Muscle layer of colon (tissue), 2 donors: Measurements from ENCODE around the gene CDON.
A peak's percentile ranks its signal among the peaks of the same experiment; 100 is the strongest.

Source experiments
- H3K27ac ChIP-seq: one replicate; pipeline ENCODE4 v1.7.0; 2013; ENCODE audit warnings: low read depth, mild to moderate bottlenecking, low read length, moderate library complexity
- H3K27me3 ChIP-seq, 2 donors: one replicate each; pipeline ENCODE4 v1.7.0; 2013; ENCODE audit warnings: low read length in 2 of 2, mild to moderate bottlenecking in 2 of 2; ENCODE audit not compliant: insufficient read depth in 2 of 2, control insufficient read depth in 1 of 2
- H3K36me3 ChIP-seq: one replicate; pipeline ENCODE4 v1.7.0; 2013; ENCODE audit warnings: mild to moderate bottlenecking, low read length; ENCODE audit not compliant: insufficient read depth
- H3K4me1 ChIP-seq: one replicate; pipeline ENCODE4 v1.7.0; 2013; ENCODE audit warnings: mild to moderate bottlenecking, low read length; ENCODE audit not compliant: insufficient read depth
- H3K4me3 ChIP-seq, 2 donors: one replicate each; pipeline ENCODE4 v1.7.0; 2013; ENCODE audit warnings: low read length in 2 of 2, low read depth in 1 of 2, mild to moderate bottlenecking in 1 of 2, moderate library complexity in 1 of 2
- H3K9ac ChIP-seq: one replicate; pipeline ENCODE4 v1.7.0; 2013; ENCODE audit warnings: low read length
- H3K9me3 ChIP-seq: one replicate; pipeline ENCODE4 v1.7.0; 2013; ENCODE audit warnings: mild to moderate bottlenecking, low read length
- donor health status: abdominal sarcoma.
- donor health status: Adenocarcinoma of cecum.

Gene CDON

DNA sequence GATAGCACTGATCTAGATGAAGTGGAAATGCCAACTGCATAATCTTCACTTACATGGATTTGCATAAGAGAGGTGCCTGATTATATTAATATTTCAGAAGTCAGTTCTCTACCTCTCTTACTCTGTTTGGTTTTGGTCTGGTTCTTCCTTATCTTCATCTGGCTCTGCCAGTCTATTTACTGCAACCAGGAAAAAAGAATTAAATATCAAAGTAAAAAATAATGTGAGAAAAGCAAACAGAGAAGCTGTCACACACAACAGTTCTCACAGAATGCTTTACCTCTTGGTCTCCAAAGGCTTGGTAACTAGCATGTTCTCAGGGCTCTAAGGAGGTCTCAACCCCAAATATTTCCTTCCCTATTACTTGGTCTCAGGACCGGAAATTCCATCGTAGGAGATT lies 110.1 kb downstream of the CDON start:
- Histone ChIP-seq H3K27me3 (no peaks in the 10 kb centered on the region), H3K27ac (no peak overlapping the region), H3K9ac (no peak overlapping the region), H3K9me3 (no peaks in the 10 kb centered on the region), H3K4me1 (peaks cover 32% of the 10 kb centered on the region), H3K4me3 (no peak overlapping the region), H3K36me3 (peaks cover 6% of the 10 kb centered on the region)

GRCh38 chr11:125951731-125952130 lies 110.9 kb downstream of the CDON start:
- peaks cover 6% of the 10 kb centered on the region for H3K36me3 ChIP-seq
- H3K27ac ChIP-seq, result peak overlapping the region; percentile 54
- H3K4me3 ChIP-seq, result peak overlapping the region in 1 of 2 donors; percentile 3
- peaks cover 32% of the 10 kb centered on the region for H3K4me1 ChIP-seq
- no peak overlapping the region for H3K9ac ChIP-seq
- H3K27me3 ChIP-seq, result no peaks in the 10 kb centered on the region
- H3K9me3 ChIP-seq, result no peaks in the 10 kb centered on the region

DNA sequence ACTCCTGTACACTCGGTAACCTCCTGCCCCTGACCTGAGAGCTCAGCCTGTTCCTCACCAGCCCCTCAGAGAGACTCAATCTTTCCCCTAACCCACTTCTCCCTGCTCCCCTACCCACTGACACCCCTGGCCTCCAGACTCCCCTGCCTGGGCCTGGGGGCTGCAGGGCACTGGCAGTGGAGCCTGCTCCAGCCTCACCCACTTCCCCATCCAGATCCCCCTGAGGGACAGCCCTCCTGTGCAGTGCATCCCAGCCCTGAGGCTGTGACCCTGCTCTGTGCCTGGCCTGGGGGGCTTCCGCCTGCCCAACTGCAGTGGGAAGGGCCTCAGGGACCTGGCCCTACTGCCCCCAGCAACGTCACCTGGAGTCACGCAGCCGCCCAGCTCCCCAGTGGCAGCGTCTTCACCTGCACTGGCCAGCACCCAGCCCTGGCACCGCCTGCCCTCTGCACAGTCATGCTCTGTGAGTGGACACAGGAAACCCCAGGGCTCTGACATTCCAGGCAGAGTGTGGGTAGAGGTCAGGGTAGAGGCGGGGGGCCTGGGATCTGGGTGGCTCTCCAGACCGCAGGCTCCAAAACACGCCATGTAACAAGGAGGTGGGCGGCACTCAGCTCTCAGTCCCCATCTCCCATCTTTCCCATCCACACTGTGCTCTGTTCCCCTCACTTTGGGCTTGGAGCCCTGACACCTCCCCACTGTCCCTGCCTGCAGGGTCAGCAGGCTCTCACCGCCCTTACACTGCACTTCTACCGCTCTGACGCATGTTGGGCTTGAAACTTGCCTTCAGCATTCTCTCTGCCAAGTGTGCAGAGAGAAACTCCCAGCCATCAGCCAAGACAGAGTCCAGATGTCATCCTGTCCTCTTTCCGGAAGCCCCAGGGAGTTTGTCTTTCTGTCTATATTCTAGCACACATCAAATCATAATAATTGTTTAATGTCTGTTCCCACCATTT lies 111.7 kb downstream of the CDON start:
- no peaks in the 10 kb centered on the region for H3K9me3 ChIP-seq
- H3K27ac ChIP-seq, result peak overlapping the region; percentile 54
- H3K27me3 ChIP-seq, result no peaks in the 10 kb centered on the region

DNA sequence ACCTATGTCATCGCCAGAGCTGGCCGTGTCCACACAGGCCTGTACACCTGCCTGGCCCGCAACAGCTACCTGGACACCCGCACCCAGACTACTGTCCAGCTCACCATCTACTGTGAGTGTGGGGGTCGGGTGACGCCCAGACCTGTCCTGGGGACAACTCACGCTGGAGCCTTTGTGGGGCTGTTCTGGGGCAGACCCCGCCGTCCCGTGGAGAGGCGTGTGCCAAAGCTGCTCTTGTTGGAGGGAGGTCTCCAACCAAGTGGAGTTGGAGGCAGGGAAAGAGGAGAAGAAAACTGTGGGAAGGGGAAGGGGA lies 112.5 kb downstream of the CDON start:
- no peaks in the 10 kb centered on the region for H3K27me3 ChIP-seq
- H3K4me3 ChIP-seq, result no peak overlapping the region
- no peak overlapping the region for H3K9ac ChIP-seq
- no peaks in the 10 kb centered on the region for H3K36me3 ChIP-seq
- H3K27ac ChIP-seq, result no peak overlapping the region
- H3K9me3 ChIP-seq, result no peaks in the 10 kb centered on the region
- peaks cover 32% of the 10 kb centered on the region for H3K4me1 ChIP-seq

More for the DNA sequence above, 111.7 kb downstream of the CDON start:
- Histone ChIP-seq H3K9ac (no peak overlapping the region), H3K4me1 (peaks cover 32% of the 10 kb centered on the region), H3K4me3 (peak overlapping the region in 1 of 2 donors; percentile 3), H3K36me3 (peaks cover 4% of the 10 kb centered on the region)

GRCh38 chr11:125949271-125950177 lies 113.1 kb downstream of the CDON start:
- H3K36me3 ChIP-seq, result no peaks in the 10 kb centered on the region
- H3K27me3 ChIP-seq, result no peaks in the 10 kb centered on the region
- no peak overlapping the region for H3K4me3 ChIP-seq
- H3K4me1 ChIP-seq, result peaks cover 32% of the 10 kb centered on the region
- no peaks in the 10 kb centered on the region for H3K9me3 ChIP-seq
- no peak overlapping the region for H3K27ac ChIP-seq
- H3K9ac ChIP-seq, result no peak overlapping the region

- H3K27ac ChIP-seq, result no peak overlapping the region
- H3K9me3 ChIP-seq, result no peaks in the 10 kb centered on the region
- no peak overlapping the region for H3K4me3 ChIP-seq
- no peak overlapping the region for H3K9ac ChIP-seq
- H3K4me1 ChIP-seq, result peaks cover 30% of the 10 kb centered on the region
- H3K36me3 ChIP-seq, result no peaks in the 10 kb centered on the region
- no peaks in the 10 kb centered on the region for H3K27me3 ChIP-seq
Measured at GRCh38 chr11:125948278-125949051, 114.2 kb downstream of the CDON start.

DNA sequence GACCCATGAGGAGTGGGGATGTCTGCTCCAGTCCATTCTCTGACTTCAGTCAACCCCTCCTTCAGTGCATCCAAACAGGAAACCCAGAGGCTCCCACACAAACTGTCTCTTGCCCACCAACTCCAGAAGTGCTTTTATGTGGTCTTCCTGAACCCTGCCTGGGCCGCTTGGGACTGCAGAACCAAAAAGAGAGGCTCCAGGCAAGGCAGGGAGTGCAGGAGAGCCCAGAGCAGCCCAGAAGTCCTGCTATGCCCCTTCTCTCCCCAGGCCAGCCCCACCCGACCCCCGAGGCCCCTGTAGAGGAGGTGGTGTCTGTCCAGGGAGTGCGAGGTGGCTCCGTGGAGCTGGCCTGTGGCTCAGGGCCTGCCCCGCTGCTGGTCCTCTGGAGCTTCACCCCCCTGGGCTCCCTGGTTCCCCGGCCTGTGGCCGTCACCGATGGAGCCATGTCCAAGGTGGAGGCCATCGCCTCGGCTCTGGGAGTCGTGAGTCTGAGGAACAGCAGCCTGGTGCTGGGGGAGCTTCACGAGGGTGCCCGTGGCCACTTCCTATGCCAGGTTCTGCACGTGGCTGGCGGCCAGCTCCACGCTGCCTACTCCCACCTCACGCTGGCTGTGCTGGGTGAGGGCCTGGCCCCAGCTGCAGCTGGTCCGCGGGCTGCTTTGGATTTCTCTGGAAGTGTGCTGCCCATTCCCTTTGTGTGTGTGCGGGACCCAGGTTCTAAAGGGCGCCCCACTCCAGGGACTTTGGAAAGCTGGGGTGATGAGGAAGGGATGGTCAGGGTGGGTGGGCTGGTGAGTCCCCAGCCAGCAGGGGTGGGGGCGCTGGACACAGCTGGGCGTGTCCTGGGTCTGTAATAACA lies 115.0 kb downstream of the CDON start:
- H3K27ac ChIP-seq, result no peak overlapping the region
- peaks cover 22% of the 10 kb centered on the region for H3K4me1 ChIP-seq
- H3K27me3 ChIP-seq, result no peaks in the 10 kb centered on the region
- no peaks in the 10 kb centered on the region for H3K9me3 ChIP-seq
- no peak overlapping the region for H3K4me3 ChIP-seq
- H3K9ac ChIP-seq, result no peak overlapping the region
- H3K36me3 ChIP-seq, result no peaks in the 10 kb centered on the region

- H3K4me3 ChIP-seq, result no peak overlapping the region
- no peaks in the 10 kb centered on the region for H3K27me3 ChIP-seq
- peaks cover 19% of the 10 kb centered on the region for H3K4me1 ChIP-seq
- H3K27ac ChIP-seq, result no peak overlapping the region
- H3K9ac ChIP-seq, result no peak overlapping the region
- no peaks in the 10 kb centered on the region for H3K9me3 ChIP-seq
- no peaks in the 10 kb centered on the region for H3K36me3 ChIP-seq
Measured at GRCh38 chr11:125946712-125947418, 115.8 kb downstream of the CDON start.

- no peak within 1 kb of the TSS for H3K27ac ChIP-seq
- H3K9me3 ChIP-seq, result no peaks in the 10 kb centered on the region
- H3K4me3 ChIP-seq, result no peak within 1 kb of the TSS
- H3K4me1 ChIP-seq, result peaks cover 10% of the 10 kb centered on the region
- no peaks in the 10 kb centered on the region for H3K36me3 ChIP-seq
- H3K27me3 ChIP-seq, result no peaks in the 10 kb centered on the region
- H3K9ac ChIP-seq, result no peak within 1 kb of the TSS
Measured at GRCh38 chr11:125945797-125946520, 116.7 kb downstream of the CDON start, which contains the start of gene VSIG10L2. TSS of gene VSIG10L2 (plus strand) at chr11:125946044. CDS start at chr11:125946056, 12 bp downstream.
